ENCODE data around the gene BAX. TPM values are rescaled to one million over a fixed set of nuclear protein-coding genes. Genes with fewer than 3 reads are reported as not detected.

Gene BAX
- total and polyA plus RNA-seq, 2 donors (not counting 1 experiment from before 2014, with no cell fraction given): 95.3 to 109 TPM

GRCh38 chr19:48991011-48991609 is 36.4 kb downstream of the BAX start:
- 98% methylated on average over 18 of the region's 22 CpGs for WGBS (ENCODE audit: insufficient coverage)
- TF ChIP-seq CTCF (IDR thresholded peaks at IDR 0.05) (no peak), EZH2 (IDR thresholded peaks at IDR 0.05; ENCODE audit: borderline replicate concordance, insufficient read depth, low read depth, low read length, poor library complexity, severe bottlenecking) (no peak)
- Histone ChIP-seq H3K27ac (ENCODE audit: low read length in 2 of 2) (no peak overlapping the region), H3K36me3 (replicated peaks in 1 of 2; ENCODE audit: control extremely low read depth in 1 of 2, control insufficient read depth in 1 of 2, extremely low read depth in 1 of 2, insufficient read depth in 2 of 2, low read length in 1 of 2) (peaks cover 0 to 7% of the 10 kb centered on the region in 2 experiments), H3K27me3 (replicated peaks in 1 of 4; ENCODE audit: control extremely low read depth in 1 of 4, control insufficient read depth in 3 of 4, insufficient read depth in 4 of 4, low read length in 3 of 4) (no peaks in the 10 kb centered on the region), H3K9me3 (ENCODE audit: control extremely low read depth in 1 of 3, control insufficient read depth in 2 of 3, insufficient read depth in 1 of 3, low read length in 2 of 3) (no peaks in the 10 kb centered on the region), H3K4me1 (ENCODE audit: control insufficient read depth in 2 of 2, insufficient read depth in 2 of 2, low read length in 2 of 2) (peaks cover 15 to 27% of the 10 kb centered on the region in 2 donors), H3K79me2 (ENCODE audit: control insufficient read depth, insufficient read depth, low read length) (peaks cover 48% of the 10 kb centered on the region), H3K9ac (ENCODE audit: low read length) (no peak overlapping the region), H3K4me3 (ENCODE audit: control extremely low read depth in 1 of 5, extremely low read depth in 1 of 5, insufficient read depth in 1 of 5, low read depth in 2 of 5, low read length in 4 of 5) (no peak overlapping the region), H2AFZ (ENCODE audit: insufficient read depth, low read depth, low read length, poor library complexity, severe bottlenecking) (no peak overlapping the region), H3K4me2 (replicated peaks; ENCODE audit: low read depth, low read length, poor library complexity, severe bottlenecking) (peak overlapping the region; percentile 1), H4K20me1 (ENCODE audit: control insufficient read depth, insufficient read depth, low read length, poor library complexity, severe bottlenecking) (peaks cover 6% of the 10 kb centered on the region)
- ChIA-PET CTCF (interaction anchor here (1.6 to 3.4 kb wide), 2 partner anchors 20 to 25 kb away, joined by 4 to 17 read pairs; no protein-coding TSS in a partner anchor), POLR2A (no interaction called here)
- DNase-seq (no peak), ATAC-seq (ENCODE audit: low read depth) (no peak)
- Mint-ChIP-seq H3K4me1 (peaks cover 39% of the 10 kb centered on the region), H3K27me3 (no peaks in the 10 kb centered on the region), H3K4me3 (peak overlapping the region; percentile 26), H3K9me3 (ENCODE audit: insufficient read depth) (no peaks in the 10 kb centered on the region), H3K27ac (no peak overlapping the region)
- intact Hi-C loops (cut with micrococcal nuclease): loop anchor here (10.0 kb wide), 1 partner anchor 124 kb away; the partner anchor contains the start of genes C19orf73, LIN7B and PPFIA3
